WI38 (cell line): ENCODE results near the gene WASHC2A.
"Not testable (repeated sequence)": the region's sequence is repeated elsewhere in the genome, so short reads cannot be mapped to it uniquely, and the experiment has no call there.

Experiments
- H3K4me3 ChIP-seq: 2 replicates; pipeline ENCODE4 v1.5.1; 2011; ENCODE audit warnings: low read depth, mild to moderate bottlenecking, control low read depth, low read length
- CTCF ChIP-seq: IDR thresholded peaks from 2 replicates; pipeline ENCODE4 v1.5.1; 2012; ENCODE audit warnings: low read depth, mild to moderate bottlenecking, control low read depth, low read length

WASHC2A gene

GRCh38 chr10:50044941-50045664 lies 22.7 kb upstream of the WASHC2A start:
- TF ChIP-seq CTCF: no peak
- no peak overlapping the region for H3K4me3 ChIP-seq

- H3K4me3 ChIP-seq: not testable (repeated sequence)
Measured at GRCh38 chr10:50046457-50046856, 21.3 kb upstream of the WASHC2A start.

- not testable (repeated sequence) for H3K4me3 ChIP-seq
Measured at GRCh38 chr10:50047594-50047993, 20.2 kb upstream of the WASHC2A start.

GRCh38 chr10:50051995-50052660 lies 15.6 kb upstream of the WASHC2A start:
- peak overlapping the region; percentile 23 for H3K4me3 ChIP-seq

- H3K4me3 ChIP-seq: not testable (repeated sequence)
Measured at GRCh38 chr10:50052778-50053376, 14.9 kb upstream of the WASHC2A start.

GRCh38 chr10:50055494-50056292 lies 12.1 kb upstream of the WASHC2A start:
- H3K4me3 ChIP-seq: not testable (repeated sequence)

- H3K4me3 ChIP-seq: not testable (repeated sequence)
Measured at GRCh38 chr10:50056654-50057053, 11.1 kb upstream of the WASHC2A start.

GRCh38 chr10:50058727-50059126 lies 9.0 kb upstream of the WASHC2A start:
- H3K4me3 ChIP-seq: not testable (repeated sequence)

GRCh38 chr10:50059946-50060345 lies 7.8 kb upstream of the WASHC2A start:
- not testable (repeated sequence) for H3K4me3 ChIP-seq

- H3K4me3 ChIP-seq: not testable (repeated sequence)
Measured at GRCh38 chr10:50061548-50061947, 6.2 kb upstream of the WASHC2A start.

- H3K4me3 ChIP-seq: no peak overlapping the region
- no peak for TF ChIP-seq CTCF
Measured at GRCh38 chr10:50063100-50063499, 4.7 kb upstream of the WASHC2A start.

- peak overlapping the region; percentile 65 for H3K4me3 ChIP-seq
Measured at GRCh38 chr10:50068352-50068659, 552 bp downstream of the WASHC2A start.

- H3K4me3 ChIP-seq: not testable (repeated sequence)
Measured at GRCh38 chr10:50075139-50075538, 7.4 kb downstream of the WASHC2A start.

- not testable (repeated sequence) for H3K4me3 ChIP-seq
Measured at GRCh38 chr10:50075544-50075943, 7.8 kb downstream of the WASHC2A start.

- H3K4me3 ChIP-seq: not testable (repeated sequence)
Measured at GRCh38 chr10:50091304-50091703, 23.6 kb downstream of the WASHC2A start.

- not testable (repeated sequence) for H3K4me3 ChIP-seq
Measured at GRCh38 chr10:50092928-50093327, 25.2 kb downstream of the WASHC2A start.

GRCh38 chr10:50094630-50095029 lies 26.9 kb downstream of the WASHC2A start:
- not testable (repeated sequence) for H3K4me3 ChIP-seq

- H3K4me3 ChIP-seq: not testable (repeated sequence)
Measured at GRCh38 chr10:50095402-50095801, 27.6 kb downstream of the WASHC2A start.
